Endothelial cell (in vitro differentiated cells): ENCODE measurements around the gene DTWD2. TPM values are rescaled to one million over a fixed set of nuclear protein-coding genes. Genes with fewer than 3 reads are reported as not detected.

ENCODE experiments used
- DNase-seq: peaks from one replicate; pipeline ENCODE4 v3.0.0; 2021; ENCODE audit warnings: low spot score
- H3K27ac Mint-ChIP-seq: one replicate; pipeline ENCODE4 v1.8.0; 2021; ENCODE audit warnings: mixed read lengths, inconsistent platforms; ENCODE audit not compliant: unreplicated experiment
- H3K27me3 Mint-ChIP-seq: one replicate; pipeline ENCODE4 v1.8.0; 2021; ENCODE audit warnings: mild to moderate bottlenecking, moderate library complexity, mixed read lengths, inconsistent platforms; ENCODE audit not compliant: unreplicated experiment
- H3K36me3 Mint-ChIP-seq: one replicate; pipeline ENCODE4 v1.8.0; 2021; ENCODE audit warnings: mild to moderate bottlenecking, low read depth, mixed read lengths, inconsistent platforms; ENCODE audit not compliant: unreplicated experiment
- H3K4me1 Mint-ChIP-seq: one replicate; pipeline ENCODE4 v1.8.0; 2021; ENCODE audit warnings: mild to moderate bottlenecking, mixed read lengths, inconsistent platforms; ENCODE audit not compliant: unreplicated experiment
- H3K4me3 Mint-ChIP-seq: one replicate; pipeline ENCODE4 v1.8.0; 2021; ENCODE audit warnings: mild to moderate bottlenecking, mixed read lengths, inconsistent platforms; ENCODE audit not compliant: unreplicated experiment
- H3K9me3 Mint-ChIP-seq: one replicate; pipeline ENCODE4 v1.8.0; 2021; ENCODE audit warnings: mixed read lengths, inconsistent platforms; ENCODE audit not compliant: unreplicated experiment
- CTCF ChIP-seq: fragments of 200-600 bp; sonication (generic); IDR thresholded peaks from one replicate; pipeline ENCODE4 v1.5.0; 2021; ENCODE audit warnings: antibody characterized with exemption; ENCODE audit not compliant: unreplicated experiment
- total RNA-seq: library from RNA; stranded (reverse); fragmentation: NEBNext Ultra II Directional; extraction: Animal tissue kit (Norgen Biotek cat#: 25700); gene quantifications from one replicate; pipeline ENCODE4 v1.2.1, GENCODE V29; 2021; ENCODE audit not compliant: unreplicated experiment

DTWD2 gene
- total RNA-seq, 1 donor from 2014 or later = 2.7 TPM

DNA sequence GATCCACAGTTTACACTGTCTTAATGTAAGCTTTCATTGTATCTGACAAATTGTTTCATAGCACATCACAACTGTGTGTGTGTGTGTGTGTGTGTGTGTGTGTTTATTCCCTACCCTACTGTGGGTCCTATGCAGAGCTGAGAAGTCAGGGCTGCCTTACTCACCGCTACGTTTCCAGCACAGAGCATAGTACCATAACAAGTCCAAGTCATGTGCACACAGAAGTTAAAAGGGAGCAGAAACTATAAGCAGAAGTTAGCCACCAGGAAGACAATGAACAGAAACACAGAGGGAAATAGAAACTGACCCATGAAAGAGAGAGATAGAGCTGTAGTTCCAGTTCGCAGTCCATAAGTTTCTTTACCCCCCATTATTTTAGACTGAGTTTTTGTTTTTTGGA is 44.3 kb upstream of the DTWD2 start:
- no peaks in the 10 kb centered on the region for H3K36me3 Mint-ChIP-seq
- H3K27ac Mint-ChIP-seq = no peak overlapping the region
- no peak overlapping the region for H3K4me3 Mint-ChIP-seq
- H3K27me3 Mint-ChIP-seq = no peaks in the 10 kb centered on the region
- H3K4me1 Mint-ChIP-seq = no peaks in the 10 kb centered on the region
- H3K9me3 Mint-ChIP-seq = no peaks in the 10 kb centered on the region
- no peak for DNase-seq
- TF ChIP-seq CTCF = no peak

DNA sequence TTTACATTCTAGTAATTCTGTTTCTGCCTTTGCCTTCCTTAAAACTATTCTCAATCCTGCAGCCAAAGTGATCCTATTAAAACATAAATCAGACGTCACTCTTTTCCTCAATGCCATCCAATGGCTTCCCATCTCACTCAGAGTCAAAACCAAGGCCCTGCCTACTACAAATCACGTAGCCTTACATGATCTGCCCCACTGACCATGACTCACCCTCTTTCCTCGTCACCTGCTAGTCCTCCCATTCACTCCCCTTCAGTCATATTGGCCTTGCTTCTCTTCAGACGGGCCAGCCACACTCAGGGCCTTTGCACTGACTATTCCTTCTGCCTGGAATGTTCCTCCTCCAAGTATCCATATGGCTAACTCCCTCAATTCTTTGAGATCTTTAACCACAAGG is 43.6 kb upstream of the DTWD2 start:
- H3K9me3 Mint-ChIP-seq = no peaks in the 10 kb centered on the region
- no peaks in the 10 kb centered on the region for H3K27me3 Mint-ChIP-seq
- TF ChIP-seq CTCF = no peak
- no peak for DNase-seq
- H3K4me1 Mint-ChIP-seq = no peaks in the 10 kb centered on the region
- no peak overlapping the region for H3K4me3 Mint-ChIP-seq
- no peaks in the 10 kb centered on the region for H3K36me3 Mint-ChIP-seq
- H3K27ac Mint-ChIP-seq = no peak overlapping the region

DNA sequence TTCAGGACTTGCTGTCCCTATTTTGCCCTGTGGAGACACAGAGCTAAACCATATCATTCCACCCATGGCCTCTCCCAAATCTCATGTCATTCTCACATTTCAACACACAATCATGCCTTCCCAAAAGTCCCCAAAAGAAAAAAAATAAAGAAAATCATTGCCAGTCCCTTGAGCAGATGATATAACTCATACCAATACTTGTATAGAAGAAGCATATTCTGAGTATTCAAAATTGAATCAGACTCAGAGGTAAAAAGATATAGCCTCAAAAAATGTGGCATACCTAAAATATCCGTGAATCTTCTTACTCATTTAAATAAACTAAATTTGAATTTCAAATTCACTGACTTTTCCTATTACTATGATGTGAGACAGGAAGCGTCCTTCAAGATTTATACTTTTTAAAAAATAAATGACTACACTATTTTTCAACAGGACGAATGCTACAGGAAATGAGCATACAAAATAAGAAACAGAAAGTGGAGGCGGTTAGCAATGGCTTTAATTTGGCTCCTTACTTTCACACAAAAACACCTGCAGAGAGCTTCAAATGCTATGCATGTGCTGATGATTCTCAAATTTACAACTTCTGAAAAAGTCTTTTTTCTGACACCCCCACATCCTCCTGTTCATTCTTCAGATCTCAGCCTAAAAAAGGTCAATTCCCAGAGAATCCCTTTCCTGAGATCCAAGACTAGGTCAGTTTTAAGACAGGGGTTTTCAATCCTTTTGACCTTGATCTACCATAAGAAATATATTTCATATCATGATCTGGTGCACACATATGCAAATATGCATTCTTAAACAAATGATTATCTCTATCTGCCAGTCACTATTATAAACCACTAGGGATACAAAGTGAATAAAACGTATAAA is 42.9 kb upstream of the DTWD2 start:
- Mint-ChIP-seq H3K9me3 (no peaks in the 10 kb centered on the region), H3K27me3 (no peaks in the 10 kb centered on the region), H3K4me1 (no peaks in the 10 kb centered on the region), H3K4me3 (no peak overlapping the region), H3K36me3 (no peaks in the 10 kb centered on the region), H3K27ac (no peak overlapping the region)
- no peak for TF ChIP-seq CTCF
- no peak for DNase-seq

DNA sequence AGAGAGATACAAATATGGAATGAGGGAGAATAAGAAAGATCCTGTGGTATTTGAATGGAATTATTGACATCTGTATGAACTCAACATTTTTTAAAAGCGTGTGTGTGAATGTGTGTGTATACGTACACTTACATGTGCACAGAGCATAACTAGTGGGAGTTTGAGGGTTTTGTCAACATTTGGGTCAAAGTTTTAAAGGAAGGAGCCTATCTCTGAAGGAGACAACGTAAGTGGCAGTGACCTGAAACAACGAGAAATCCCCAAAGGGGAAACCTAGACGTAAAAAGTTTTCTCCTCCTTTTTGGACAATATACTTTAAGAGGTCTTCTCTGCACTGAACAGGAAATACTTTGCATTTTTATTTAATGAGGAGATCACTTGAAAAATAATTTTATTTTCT is 40.2 kb upstream of the DTWD2 start:
- DNase-seq = no peak
- H3K27me3 Mint-ChIP-seq = no peaks in the 10 kb centered on the region
- no peaks in the 10 kb centered on the region for H3K9me3 Mint-ChIP-seq
- H3K36me3 Mint-ChIP-seq = no peaks in the 10 kb centered on the region
- H3K4me3 Mint-ChIP-seq = no peak overlapping the region
- H3K4me1 Mint-ChIP-seq = no peaks in the 10 kb centered on the region
- TF ChIP-seq CTCF = no peak
- H3K27ac Mint-ChIP-seq = no peak overlapping the region

DNA sequence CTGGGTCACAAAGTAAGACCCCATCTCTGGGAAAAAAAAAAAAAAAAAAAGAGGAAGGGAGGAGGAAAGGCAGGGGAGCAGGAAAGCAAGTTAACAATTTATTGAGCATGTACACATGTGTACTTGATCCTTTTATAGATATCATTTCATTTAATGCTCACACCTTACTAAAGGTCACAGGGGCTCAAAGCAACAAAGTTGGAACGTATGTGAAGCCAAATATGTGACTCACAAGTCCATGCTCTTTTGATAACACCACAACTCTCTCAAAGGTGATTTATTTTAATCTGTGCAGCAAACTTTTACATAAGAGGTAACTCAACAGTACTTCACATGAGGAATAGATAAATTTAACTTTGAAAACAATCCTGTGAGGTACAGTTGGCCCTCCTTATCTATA is 34.4 kb upstream of the DTWD2 start:
- TF ChIP-seq CTCF = no peak
- H3K4me1 Mint-ChIP-seq = no peaks in the 10 kb centered on the region
- no peaks in the 10 kb centered on the region for H3K9me3 Mint-ChIP-seq
- H3K27me3 Mint-ChIP-seq = no peaks in the 10 kb centered on the region
- no peak for DNase-seq
- no peak overlapping the region for H3K27ac Mint-ChIP-seq
- H3K4me3 Mint-ChIP-seq = no peak overlapping the region
- H3K36me3 Mint-ChIP-seq = no peaks in the 10 kb centered on the region
